ENCODE results near the gene KRTAP10-2.

DNA sequence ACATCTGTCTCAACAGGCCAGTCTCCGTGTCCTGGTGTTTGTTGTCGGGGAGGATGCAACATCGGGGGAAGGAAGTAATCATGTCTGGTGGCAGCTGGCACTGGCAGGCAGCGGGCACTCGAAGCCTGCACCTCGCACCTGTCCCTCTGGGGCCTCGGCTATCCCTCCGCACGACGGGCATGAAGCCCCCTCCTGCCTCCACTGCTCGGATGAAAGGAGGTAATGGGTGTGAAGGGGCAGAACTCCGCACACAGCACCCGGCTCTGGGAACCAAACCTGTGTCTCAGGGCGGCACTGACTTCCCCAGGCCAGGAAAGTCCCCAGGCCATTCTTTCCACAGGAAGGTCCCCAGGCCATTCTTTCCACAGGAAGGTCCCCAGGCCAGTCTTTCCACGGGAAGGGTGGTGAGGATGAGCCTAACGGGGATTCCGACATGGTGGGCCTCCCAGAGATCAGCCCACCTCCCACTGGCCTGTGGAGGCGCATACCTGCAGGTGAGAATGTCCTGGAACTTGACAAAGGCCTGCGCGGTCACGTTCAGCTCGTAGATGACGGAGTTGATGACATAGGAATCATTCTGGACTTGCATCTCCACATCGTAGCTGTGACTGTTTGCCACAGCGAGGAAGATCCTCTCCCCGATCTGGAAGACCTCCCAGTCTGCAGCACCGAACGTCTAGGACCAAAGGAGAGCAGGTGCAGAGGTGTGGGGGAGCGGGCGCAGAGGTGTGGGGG is 42.4 kb downstream of the KRTAP10-2 start:
- TF ChIP-seq, protein P1, sequence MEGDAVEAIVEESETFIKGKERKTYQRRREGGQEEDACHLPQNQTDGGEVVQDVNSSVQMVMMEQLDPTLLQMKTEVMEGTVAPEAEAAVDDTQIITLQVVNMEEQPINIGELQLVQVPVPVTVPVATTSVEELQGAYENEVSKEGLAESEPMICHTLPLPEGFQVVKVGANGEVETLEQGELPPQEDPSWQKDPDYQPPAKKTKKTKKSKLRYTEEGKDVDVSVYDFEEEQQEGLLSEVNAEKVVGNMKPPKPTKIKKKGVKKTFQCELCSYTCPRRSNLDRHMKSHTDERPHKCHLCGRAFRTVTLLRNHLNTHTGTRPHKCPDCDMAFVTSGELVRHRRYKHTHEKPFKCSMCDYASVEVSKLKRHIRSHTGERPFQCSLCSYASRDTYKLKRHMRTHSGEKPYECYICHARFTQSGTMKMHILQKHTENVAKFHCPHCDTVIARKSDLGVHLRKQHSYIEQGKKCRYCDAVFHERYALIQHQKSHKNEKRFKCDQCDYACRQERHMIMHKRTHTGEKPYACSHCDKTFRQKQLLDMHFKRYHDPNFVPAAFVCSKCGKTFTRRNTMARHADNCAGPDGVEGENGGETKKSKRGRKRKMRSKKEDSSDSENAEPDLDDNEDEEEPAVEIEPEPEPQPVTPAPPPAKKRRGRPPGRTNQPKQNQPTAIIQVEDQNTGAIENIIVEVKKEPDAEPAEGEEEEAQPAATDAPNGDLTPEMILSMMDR (IDR thresholded peaks at IDR 0.05) = no peak
- TF ChIP-seq POLR2A (IDR thresholded peaks at IDR 0.05) = no peak

All from Peyer's patch (tissue), 4 donors.